Activated naive CD8-positive, alpha-beta T cell treated with anti-CD3 and anti-CD28 coated beads for 36 hours (primary cell): ENCODE measurements around the gene KCNIP1. TPM values are rescaled to one million over a fixed set of nuclear protein-coding genes. Genes with fewer than 3 reads are reported as not detected.
A peak's percentile ranks its signal among the peaks of the same experiment; 100 is the strongest.

Source experiments
- DNase-seq: peaks from one replicate; pipeline ENCODE4 v3.0.0; 2021
- H3K27ac Mint-ChIP-seq: one replicate; pipeline ENCODE4 v1.8.0; 2022; ENCODE audit warnings: mild to moderate bottlenecking, moderate library complexity, mixed read lengths
- H3K27me3 Mint-ChIP-seq: one replicate; pipeline ENCODE4 v1.8.0; 2022; ENCODE audit warnings: mild to moderate bottlenecking, mixed read lengths
- H3K36me3 Mint-ChIP-seq: one replicate; pipeline ENCODE4 v1.8.0; 2021; ENCODE audit warnings: mild to moderate bottlenecking, mixed read lengths
- H3K4me1 Mint-ChIP-seq: one replicate; pipeline ENCODE4 v1.8.0; 2021; ENCODE audit warnings: mixed read lengths
- H3K4me3 Mint-ChIP-seq: one replicate; pipeline ENCODE4 v1.8.0; 2022; ENCODE audit warnings: mild to moderate bottlenecking, moderate library complexity, mixed read lengths
- H3K9me3 Mint-ChIP-seq: one replicate; pipeline ENCODE4 v1.8.0; 2022; ENCODE audit warnings: mixed read lengths
- total RNA-seq, 2 experiments: library from RNA; stranded (reverse); gene quantifications; one replicate each; pipeline ENCODE4 v1.2.3, GENCODE V29; 2021

Gene KCNIP1
- total RNA-seq, 2 experiments from 2014 or later: not detected

DNA sequence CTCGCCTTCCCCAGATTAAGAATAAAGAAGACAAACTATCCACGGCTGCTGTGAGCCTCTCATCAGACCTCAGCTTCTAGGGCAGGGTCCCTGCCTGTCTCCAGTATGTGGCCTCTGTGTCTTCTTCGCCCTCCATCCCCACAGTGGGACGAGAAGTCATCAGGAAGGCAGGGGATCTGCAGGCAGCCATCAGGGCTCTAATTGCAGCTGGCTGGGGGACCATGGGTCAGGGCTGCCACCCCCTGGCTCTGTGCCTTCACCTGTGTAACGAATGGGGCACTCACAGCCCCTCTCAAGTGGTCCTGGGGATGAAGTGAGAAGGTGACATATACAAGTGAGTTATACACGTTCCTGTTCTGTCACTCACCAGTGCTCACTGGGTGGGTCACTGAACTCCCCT is 139.8 kb downstream of the KCNIP1 start:
- no peak overlapping the region for H3K27ac Mint-ChIP-seq
- no peak overlapping the region for H3K4me3 Mint-ChIP-seq
- H3K27me3 Mint-ChIP-seq: peaks cover 44% of the 10 kb centered on the region
- no peak for DNase-seq
- H3K36me3 Mint-ChIP-seq: no peaks in the 10 kb centered on the region
- no peaks in the 10 kb centered on the region for H3K4me1 Mint-ChIP-seq
- no peaks in the 10 kb centered on the region for H3K9me3 Mint-ChIP-seq

DNA sequence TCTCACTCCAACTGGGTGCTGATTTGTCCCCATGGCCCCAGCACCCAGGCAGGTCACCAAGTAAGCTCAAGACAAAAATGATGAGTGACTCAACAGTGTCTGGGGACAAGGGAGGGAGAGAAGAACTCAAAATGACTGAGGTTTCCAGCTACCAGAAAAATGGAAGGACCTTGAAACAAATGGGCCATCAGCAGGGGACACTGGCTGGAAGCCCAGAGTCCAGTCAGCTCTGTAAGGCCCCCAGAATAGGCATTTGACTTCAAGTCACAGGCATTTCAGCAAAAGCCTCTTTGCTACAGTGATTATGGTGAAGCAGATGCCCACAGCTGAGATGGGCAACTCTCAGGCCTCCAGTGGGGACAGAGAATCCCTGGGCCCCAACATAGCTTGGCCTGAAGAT is 140.7 kb downstream of the KCNIP1 start:
- DNase-seq: no peak
- Mint-ChIP-seq H3K9me3 (no peaks in the 10 kb centered on the region), H3K27me3 (peaks cover 41% of the 10 kb centered on the region), H3K4me1 (no peaks in the 10 kb centered on the region), H3K36me3 (no peaks in the 10 kb centered on the region), H3K4me3 (no peak overlapping the region), H3K27ac (no peak overlapping the region)

GRCh38 chr5:170648541-170648940 is 144.7 kb downstream of the KCNIP1 start:
- H3K4me3 Mint-ChIP-seq: no peak overlapping the region
- no peak for DNase-seq
- no peaks in the 10 kb centered on the region for H3K4me1 Mint-ChIP-seq
- H3K27ac Mint-ChIP-seq: no peak overlapping the region
- H3K36me3 Mint-ChIP-seq: no peaks in the 10 kb centered on the region
- H3K27me3 Mint-ChIP-seq: peaks cover 36% of the 10 kb centered on the region
- H3K9me3 Mint-ChIP-seq: no peaks in the 10 kb centered on the region

DNA sequence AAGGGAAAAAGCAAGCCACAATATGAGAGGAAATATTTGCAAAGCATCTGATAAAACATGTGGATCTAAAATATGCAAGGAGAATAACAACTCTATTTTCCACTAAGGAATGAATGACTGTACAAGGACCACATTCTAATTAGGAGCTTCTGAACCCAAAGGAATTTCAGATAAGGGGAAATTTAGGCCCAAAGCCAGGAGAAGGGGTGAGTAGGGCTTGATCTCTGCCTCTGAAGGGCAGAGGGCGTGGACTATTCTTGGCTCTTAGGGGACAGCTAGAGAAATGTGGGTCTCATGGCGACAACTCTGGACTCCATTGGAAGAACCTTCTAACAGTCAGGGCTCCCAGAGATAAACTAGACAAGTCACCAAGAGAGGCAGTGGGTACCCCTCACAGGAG is 147.0 kb downstream of the KCNIP1 start:
- no peaks in the 10 kb centered on the region for H3K9me3 Mint-ChIP-seq
- H3K4me3 Mint-ChIP-seq: no peak overlapping the region
- no peaks in the 10 kb centered on the region for H3K4me1 Mint-ChIP-seq
- H3K36me3 Mint-ChIP-seq: no peaks in the 10 kb centered on the region
- H3K27me3 Mint-ChIP-seq: peaks cover 19% of the 10 kb centered on the region
- no peak overlapping the region for H3K27ac Mint-ChIP-seq
- no peak for DNase-seq

DNA sequence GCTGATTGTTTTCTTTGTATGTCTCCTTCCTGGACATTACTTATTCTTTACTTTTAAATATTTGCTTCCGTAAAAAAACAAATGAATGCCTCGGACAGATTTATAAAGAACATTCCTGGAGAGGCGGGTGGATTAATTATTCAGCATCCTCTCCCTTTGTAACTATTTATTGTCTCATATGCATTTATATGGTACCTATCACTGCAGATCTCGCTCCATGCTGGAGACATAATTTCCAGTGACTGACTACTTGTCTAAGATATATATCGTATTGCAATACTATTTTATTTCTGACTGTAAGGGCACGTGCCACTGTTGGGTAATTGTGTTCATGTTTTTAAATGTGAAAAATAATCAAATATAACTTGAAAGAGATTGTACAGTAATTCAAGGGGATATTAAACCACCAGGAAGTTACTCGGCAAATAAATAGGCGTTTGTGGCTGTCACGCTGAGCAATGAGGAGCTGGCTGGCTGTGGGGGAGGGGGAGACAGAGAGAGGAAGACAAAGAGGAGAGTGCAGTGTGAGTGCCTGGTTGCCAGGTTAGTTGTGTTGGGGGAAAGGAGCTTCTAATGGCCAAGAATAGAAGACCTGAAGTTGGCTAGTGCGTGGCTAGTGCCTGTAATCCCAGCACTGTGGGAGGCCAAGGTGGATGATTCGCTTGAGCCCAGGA is 147.9 kb downstream of the KCNIP1 start:
- no peak for DNase-seq
- Mint-ChIP-seq H3K36me3 (no peaks in the 10 kb centered on the region), H3K4me1 (no peaks in the 10 kb centered on the region), H3K27ac (no peak overlapping the region), H3K4me3 (no peak overlapping the region), H3K27me3 (peaks cover 12% of the 10 kb centered on the region), H3K9me3 (no peaks in the 10 kb centered on the region)

GRCh38 chr5:170655476-170655875 is 151.7 kb downstream of the KCNIP1 start:
- Mint-ChIP-seq H3K9me3 (no peaks in the 10 kb centered on the region), H3K36me3 (no peaks in the 10 kb centered on the region), H3K27ac (no peak overlapping the region), H3K27me3 (no peaks in the 10 kb centered on the region), H3K4me1 (no peaks in the 10 kb centered on the region), H3K4me3 (no peak overlapping the region)
- no peak for DNase-seq

DNA sequence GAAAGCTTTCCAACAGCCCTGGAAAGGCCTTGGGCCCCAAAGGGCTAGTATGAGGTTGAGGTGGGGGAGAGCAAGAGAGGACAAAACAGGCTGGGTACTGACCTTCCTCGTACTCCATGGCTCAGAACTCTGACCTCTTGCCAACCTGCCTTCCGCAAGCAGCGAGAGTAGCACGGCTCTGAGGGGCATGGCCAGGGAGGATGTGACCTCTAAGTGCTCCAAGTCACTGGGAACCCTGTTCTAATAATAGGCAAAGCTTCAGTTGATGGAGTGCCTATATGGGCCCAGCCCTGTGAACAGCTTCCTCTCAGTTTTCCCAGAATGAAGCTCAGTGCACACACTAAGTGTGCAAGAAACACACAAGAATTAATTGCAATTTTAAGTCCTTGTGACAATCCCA is 152.1 kb downstream of the KCNIP1 start:
- H3K9me3 Mint-ChIP-seq: no peaks in the 10 kb centered on the region
- no peaks in the 10 kb centered on the region for H3K4me1 Mint-ChIP-seq
- H3K27me3 Mint-ChIP-seq: no peaks in the 10 kb centered on the region
- no peak overlapping the region for H3K4me3 Mint-ChIP-seq
- no peaks in the 10 kb centered on the region for H3K36me3 Mint-ChIP-seq
- H3K27ac Mint-ChIP-seq: no peak overlapping the region
- DNase-seq: no peak

DNA sequence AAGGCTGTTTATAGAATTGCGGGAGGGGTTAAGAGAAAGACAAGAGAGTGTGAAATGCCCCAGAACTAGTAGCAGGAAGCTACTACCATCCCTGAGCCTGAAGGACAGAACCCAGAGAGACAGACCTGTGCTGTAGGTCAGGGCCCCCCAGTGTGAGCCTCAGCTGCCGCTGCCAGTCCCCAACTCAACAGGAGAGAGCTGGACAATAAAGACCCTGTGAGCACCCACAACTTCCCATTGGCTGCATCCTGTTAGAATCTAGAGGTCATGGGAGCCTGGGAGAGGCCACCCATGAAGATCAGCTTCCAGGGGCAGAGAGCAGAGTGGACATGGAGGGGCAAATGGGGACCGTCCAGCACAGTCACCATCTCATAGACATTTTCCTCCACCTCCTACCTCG is 152.5 kb downstream of the KCNIP1 start:
- DNase-seq: no peak
- no peak overlapping the region for H3K4me3 Mint-ChIP-seq
- H3K27ac Mint-ChIP-seq: no peak overlapping the region
- H3K9me3 Mint-ChIP-seq: no peaks in the 10 kb centered on the region
- H3K36me3 Mint-ChIP-seq: no peaks in the 10 kb centered on the region
- no peaks in the 10 kb centered on the region for H3K4me1 Mint-ChIP-seq
- H3K27me3 Mint-ChIP-seq: no peaks in the 10 kb centered on the region

DNA sequence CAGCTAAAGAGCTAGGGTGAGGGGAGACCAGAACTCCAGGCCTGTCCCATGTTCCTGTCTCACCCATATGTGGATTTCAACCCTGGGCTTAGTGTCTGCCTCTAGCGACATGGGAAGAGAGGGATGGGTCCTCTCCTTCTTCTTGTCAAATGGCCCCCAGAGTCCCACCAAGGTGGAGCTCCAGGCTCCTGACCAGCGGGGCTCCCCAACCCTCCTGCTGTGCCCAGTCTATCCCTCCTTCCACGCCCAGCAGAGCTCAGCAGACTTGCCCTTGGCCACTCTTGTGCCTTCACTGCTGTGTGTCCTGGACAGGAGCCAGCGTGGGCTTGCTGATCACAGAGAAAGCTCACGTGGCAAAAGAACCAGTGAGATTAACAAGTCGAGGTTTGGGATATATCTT is 156.7 kb downstream of the KCNIP1 start:
- H3K4me3 Mint-ChIP-seq: no peak overlapping the region
- DNase-seq: no peak
- H3K36me3 Mint-ChIP-seq: no peaks in the 10 kb centered on the region
- peaks cover 16% of the 10 kb centered on the region for H3K27me3 Mint-ChIP-seq
- H3K4me1 Mint-ChIP-seq: no peaks in the 10 kb centered on the region
- H3K9me3 Mint-ChIP-seq: no peaks in the 10 kb centered on the region
- H3K27ac Mint-ChIP-seq: no peak overlapping the region

DNA sequence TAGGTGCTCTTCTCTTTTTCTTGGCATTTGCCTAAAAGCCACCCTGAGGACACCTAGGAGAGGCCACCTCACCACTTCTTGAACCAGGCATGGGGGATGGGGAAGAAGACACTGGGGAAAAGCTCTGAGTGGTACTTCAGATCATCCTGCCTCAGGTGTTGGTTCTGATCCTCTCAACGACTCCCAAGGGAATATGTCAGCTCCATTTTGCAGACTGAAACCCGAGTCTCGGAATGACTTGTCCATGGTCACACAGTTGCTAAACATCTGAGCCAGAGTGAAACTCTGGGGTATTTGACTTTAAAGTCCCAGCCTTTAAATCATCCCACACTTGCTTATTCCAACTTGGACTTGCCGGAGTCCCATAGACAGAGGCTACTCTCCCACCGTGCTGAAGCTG is 159.1 kb downstream of the KCNIP1 start:
- no peaks in the 10 kb centered on the region for H3K4me1 Mint-ChIP-seq

GRCh38 chr5:170678811-170679210 is 175.0 kb downstream of the KCNIP1 start:
- Mint-ChIP-seq H3K4me1 (peaks cover 6% of the 10 kb centered on the region), H3K4me3 (no peak overlapping the region), H3K27me3 (peaks cover 67% of the 10 kb centered on the region), H3K36me3 (no peaks in the 10 kb centered on the region), H3K9me3 (no peaks in the 10 kb centered on the region), H3K27ac (no peak overlapping the region)
- no peak for DNase-seq

More for the DNA sequence above, 159.1 kb downstream of the KCNIP1 start:
- Mint-ChIP-seq H3K27me3 (peaks cover 16% of the 10 kb centered on the region), H3K4me3 (no peak overlapping the region), H3K9me3 (no peaks in the 10 kb centered on the region), H3K27ac (no peak overlapping the region), H3K36me3 (no peaks in the 10 kb centered on the region)
- no peak for DNase-seq

DNA sequence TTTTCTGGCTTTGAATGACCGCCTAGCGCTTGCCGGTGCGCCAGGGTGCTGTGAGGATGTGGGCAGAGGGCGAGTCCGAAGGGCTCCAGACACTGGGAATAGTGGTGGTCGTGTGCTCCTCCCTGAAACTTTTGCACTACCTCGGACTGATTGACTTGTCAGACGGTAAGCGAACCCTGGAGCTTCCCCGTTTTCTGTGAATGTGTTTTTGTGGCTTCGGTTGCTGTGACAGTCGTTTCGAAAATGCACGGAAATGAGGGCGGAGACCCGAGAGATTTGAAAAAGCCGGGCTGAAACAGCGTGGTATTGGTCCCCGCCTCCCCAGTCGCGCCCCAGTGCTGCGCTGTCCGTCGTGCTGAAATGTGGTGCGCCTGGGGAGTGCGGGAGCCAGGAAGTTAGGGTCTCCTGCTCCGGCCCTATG is 177.2 kb downstream of the KCNIP1 start:
- peaks cover 6% of the 10 kb centered on the region for H3K4me1 Mint-ChIP-seq
- DNase-seq: peak; percentile 69
- no peak overlapping the region for H3K4me3 Mint-ChIP-seq
- no peaks in the 10 kb centered on the region for H3K36me3 Mint-ChIP-seq
- peaks cover 65% of the 10 kb centered on the region for H3K27me3 Mint-ChIP-seq
- no peaks in the 10 kb centered on the region for H3K9me3 Mint-ChIP-seq
- no peak overlapping the region for H3K27ac Mint-ChIP-seq

DNA sequence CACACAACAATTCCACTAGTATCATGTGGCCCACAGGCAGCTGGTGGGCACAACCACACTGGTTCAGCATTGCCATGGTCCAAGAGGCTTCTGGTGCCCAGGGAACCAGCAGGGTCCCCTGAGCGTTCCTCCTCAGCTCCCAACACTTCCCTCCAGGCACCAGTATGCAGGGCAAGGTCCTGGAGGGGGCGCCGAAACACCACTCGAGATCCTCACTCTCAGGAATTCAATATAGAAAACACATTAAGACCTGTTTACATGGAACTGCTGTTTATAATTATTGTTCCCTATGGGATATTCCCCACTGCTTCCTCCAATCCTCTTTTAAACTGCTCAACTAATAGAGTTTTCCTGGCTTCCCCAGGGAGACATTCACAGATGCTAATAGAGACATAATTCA is 187.8 kb downstream of the KCNIP1 start:
- Mint-ChIP-seq H3K4me3 (no peak overlapping the region), H3K36me3 (no peaks in the 10 kb centered on the region), H3K27me3 (peaks cover 36% of the 10 kb centered on the region), H3K4me1 (no peaks in the 10 kb centered on the region), H3K9me3 (no peaks in the 10 kb centered on the region), H3K27ac (no peak overlapping the region)
- DNase-seq: no peak

DNA sequence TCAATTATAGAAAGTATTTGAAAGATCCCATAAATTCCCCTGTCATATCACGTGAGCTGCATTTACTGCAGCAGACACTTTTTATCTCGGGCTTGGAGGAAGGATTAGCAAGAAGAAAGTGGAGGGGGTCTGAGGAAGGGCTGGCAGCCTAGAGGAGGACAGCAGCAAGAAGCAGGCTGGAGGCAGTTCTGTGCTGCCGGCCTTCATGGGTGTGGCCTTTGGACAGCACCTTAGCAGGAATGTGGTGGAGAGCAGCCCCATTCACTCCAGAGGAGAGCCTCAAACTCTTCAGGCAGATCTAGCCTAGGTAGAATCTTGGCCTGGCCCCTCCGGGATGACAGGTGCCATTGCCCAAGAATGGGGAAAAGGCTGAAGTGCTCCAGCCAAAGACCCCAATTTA is 189.9 kb downstream of the KCNIP1 start:
- Mint-ChIP-seq H3K9me3 (no peaks in the 10 kb centered on the region), H3K27ac (no peak overlapping the region), H3K27me3 (peaks cover 32% of the 10 kb centered on the region), H3K4me3 (no peak overlapping the region), H3K4me1 (no peaks in the 10 kb centered on the region), H3K36me3 (no peaks in the 10 kb centered on the region)
- DNase-seq: no peak

DNA sequence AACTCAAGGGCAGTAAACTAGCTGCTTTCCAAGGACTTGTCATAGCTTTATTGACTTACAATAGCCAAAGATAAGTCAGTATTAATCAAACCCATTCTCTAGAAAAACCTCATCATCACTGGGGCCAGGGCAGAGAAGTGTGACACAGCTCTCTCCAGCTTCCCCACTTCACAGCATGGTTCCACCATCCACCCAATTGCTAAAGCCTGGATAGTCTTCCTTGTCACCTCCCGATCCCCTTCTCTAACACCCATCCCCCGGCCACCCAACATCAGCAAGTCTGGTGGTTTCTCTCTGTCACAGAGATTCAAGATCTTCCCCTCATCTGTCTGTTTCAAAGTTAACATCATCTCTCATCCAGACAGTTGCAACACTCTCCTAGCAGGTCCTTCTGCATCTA is 191.1 kb downstream of the KCNIP1 start:
- Mint-ChIP-seq H3K27me3 (peaks cover 27% of the 10 kb centered on the region), H3K4me1 (no peaks in the 10 kb centered on the region), H3K36me3 (no peaks in the 10 kb centered on the region), H3K9me3 (no peaks in the 10 kb centered on the region), H3K27ac (no peak overlapping the region), H3K4me3 (no peak overlapping the region)
- DNase-seq: no peak

- Mint-ChIP-seq H3K36me3 (no peaks in the 10 kb centered on the region), H3K9me3 (no peaks in the 10 kb centered on the region), H3K4me1 (no peaks in the 10 kb centered on the region), H3K4me3 (no peak overlapping the region), H3K27me3 (peaks cover 20% of the 10 kb centered on the region), H3K27ac (no peak overlapping the region)
- DNase-seq: no peak
These were observed 193.2 kb downstream of the KCNIP1 start for GRCh38 chr5:170697031-170697430.
